ENCODE results near the gene KCNJ14. TPM values are rescaled to one million over a fixed set of nuclear protein-coding genes. Genes with fewer than 3 reads are reported as not detected.

KCNJ14 gene
- 1 to 10 TPM; 1.2 TPM for total RNA-seq

DNA sequence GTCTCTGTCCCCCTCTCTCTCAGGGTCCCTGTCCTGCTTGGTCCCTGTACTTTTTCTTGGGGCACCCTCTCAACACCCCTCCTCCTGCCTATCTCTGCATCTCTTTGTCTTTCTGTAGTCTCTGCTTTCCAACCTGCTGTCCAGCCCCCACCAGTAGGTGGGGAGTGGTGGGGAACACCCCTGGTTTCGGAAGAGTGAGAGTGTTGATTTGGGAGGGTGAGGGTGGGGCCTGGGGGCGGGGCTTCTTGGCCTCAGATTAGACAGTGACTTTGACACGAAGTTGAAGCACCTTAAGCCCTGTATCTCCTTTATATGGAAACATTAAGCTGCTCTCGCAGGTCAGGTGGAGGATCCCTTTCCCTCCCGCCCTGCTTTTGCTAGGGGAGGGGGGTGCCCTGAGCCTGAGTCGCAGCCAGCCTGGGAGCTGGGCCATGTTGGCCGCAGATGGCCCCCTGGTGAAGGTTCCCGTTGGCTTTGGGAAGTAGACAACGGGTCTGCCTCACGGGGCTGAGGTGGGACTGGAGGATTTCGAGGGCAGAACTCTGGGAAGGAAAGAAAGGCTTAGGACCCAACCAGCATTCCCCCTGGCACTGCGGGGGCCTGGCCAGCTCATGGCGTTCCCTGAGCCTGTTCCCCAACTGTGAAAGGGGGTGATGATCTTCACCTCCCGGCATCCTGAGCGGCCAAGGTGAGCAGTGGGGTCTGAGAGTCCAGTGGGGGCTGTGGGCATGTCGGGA lies at the start of gene KCNJ14:
Gene KCNJ14, plus strand, starts transcription at position 404 of the 737 bp plus-strand sequence. CDS start 6,151 bp downstream, outside the sequence.
- no peak for DNase-seq
- CTCF ChIA-PET = no interaction called here
- Mint-ChIP-seq H3K27me3 (no peaks in the 10 kb centered on the region), H3K9me3 (no peaks in the 10 kb centered on the region), H3K27ac (no peak within 1 kb of the TSS), H3K4me1 (ENCODE audit: low read depth) (peaks cover 7% of the 10 kb centered on the region), H3K4me3 (no peak within 1 kb of the TSS), H3K36me3 (peaks cover 21% of the 10 kb centered on the region)
- intact Hi-C loops (cut with micrococcal nuclease) = no loop called here
- POLR2A ChIA-PET = no interaction called here

DNA sequence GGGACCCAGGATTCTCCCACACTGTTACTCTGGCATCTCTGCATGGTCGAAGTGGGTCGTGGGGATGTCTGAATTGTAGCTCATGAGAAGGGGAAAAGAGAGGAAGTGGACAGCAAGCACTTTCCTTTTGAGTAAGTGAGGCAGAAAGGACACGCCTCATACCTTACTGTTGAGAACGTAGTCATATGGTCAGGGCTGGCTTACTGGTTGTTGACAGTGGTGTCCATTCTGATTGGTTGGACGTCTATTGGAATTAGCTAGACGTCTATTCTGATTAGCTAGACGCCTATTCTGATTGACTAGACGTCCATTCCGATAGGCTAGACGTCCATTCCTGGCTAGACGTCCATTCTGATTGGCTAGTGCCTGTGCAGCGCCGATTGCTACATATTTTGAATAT lies 49.5 kb upstream of the KCNJ14 start:
- Mint-ChIP-seq H3K9me3 (peaks cover 2% of the 10 kb centered on the region), H3K36me3 (no peaks in the 10 kb centered on the region), H3K27ac (no peak overlapping the region), H3K27me3 (peaks cover 5% of the 10 kb centered on the region), H3K4me3 (no peak overlapping the region), H3K4me1 (ENCODE audit: low read depth) (no peaks in the 10 kb centered on the region)
- intact Hi-C loops (cut with micrococcal nuclease) = no loop called here
- DNase-seq = no peak
- CTCF ChIA-PET = no interaction called here
- POLR2A ChIA-PET = no interaction called here

DNA sequence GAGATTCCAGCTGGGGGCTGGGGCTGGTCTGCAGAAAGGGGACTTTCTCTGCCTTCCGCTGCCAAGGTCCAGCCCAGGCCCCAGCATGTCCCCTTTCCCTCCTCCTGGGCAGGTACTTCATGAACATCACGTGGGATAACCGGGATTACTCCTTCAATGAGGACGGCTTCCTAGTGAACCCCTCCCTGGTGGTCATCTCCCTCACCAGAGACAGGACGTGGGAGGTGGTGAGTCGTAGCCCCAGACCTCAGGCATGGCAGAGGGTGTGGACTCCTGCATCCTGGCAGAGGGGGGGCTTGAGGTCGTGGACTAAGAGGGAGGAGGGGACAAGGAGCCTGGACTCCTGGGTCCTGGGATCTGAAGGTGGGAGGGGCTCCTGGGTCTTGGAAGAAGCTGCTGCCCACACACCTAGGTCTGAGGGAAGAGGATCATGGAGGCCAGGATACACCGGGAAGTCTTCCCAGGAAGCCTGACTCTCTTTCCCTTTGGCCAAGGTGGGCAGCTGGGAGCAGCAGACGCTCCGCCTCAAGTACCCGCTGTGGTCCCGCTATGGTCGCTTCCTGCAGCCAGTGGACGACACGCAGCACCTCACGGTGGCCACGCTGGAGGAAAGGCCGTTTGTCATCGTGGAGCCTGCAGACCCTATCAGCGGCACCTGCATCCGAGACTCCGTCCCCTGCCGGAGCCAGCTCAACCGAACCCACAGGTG lies 41.3 kb upstream of the KCNJ14 start:
- ChIA-PET POLR2A (interaction anchor here (0.7 to 1.0 kb wide), 2 partner anchors 32 to 50 kb away, joined by 4 read pairs; partner anchors contain the start of genes GRWD1, SYNGR4 and TMEM143), CTCF (interaction anchor here (0.8 to 2.3 kb wide), 3 partner anchors 13 to 170 kb away, joined by 3 to 15 read pairs (median 3); partner anchors contain the start of gene KDELR1)
- H3K27ac Mint-ChIP-seq = no peak overlapping the region
- H3K9me3 Mint-ChIP-seq = no peaks in the 10 kb centered on the region
- DNase-seq = no peak
- H3K36me3 Mint-ChIP-seq = no peaks in the 10 kb centered on the region
- no peak overlapping the region for H3K4me3 Mint-ChIP-seq
- H3K4me1 Mint-ChIP-seq (ENCODE audit: low read depth) = peaks cover 25% of the 10 kb centered on the region
- intact Hi-C loops (cut with micrococcal nuclease) = loop anchor here (2.0 kb wide), 1 partner anchor 15 kb away; no protein-coding TSS in a partner anchor
- peaks cover 9% of the 10 kb centered on the region for H3K27me3 Mint-ChIP-seq

DNA sequence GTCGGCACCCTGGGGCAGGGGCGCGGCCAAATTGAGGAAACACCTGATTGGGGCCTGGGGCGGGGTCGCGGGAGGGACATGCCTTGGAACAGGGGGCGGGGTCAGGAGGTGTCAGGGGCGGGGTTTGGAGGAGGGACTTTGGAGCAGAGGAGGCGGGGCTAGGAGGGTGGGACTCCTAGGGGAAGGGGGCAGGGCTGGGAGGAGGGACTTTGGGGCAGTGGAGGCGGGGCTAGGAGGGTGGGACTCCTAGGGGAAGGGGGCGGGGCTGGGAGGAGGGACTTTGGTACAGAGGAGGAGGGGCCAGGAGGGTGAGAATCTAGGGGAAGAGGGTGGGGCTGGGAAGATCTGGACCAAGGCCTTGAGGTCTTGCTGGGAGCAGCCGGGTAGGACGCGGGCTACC lies 40.0 kb upstream of the KCNJ14 start:
- peak; percentile 90 for DNase-seq
- POLR2A ChIA-PET = no interaction called here
- peaks cover 27% of the 10 kb centered on the region for H3K4me1 Mint-ChIP-seq (ENCODE audit: low read depth)

DNA sequence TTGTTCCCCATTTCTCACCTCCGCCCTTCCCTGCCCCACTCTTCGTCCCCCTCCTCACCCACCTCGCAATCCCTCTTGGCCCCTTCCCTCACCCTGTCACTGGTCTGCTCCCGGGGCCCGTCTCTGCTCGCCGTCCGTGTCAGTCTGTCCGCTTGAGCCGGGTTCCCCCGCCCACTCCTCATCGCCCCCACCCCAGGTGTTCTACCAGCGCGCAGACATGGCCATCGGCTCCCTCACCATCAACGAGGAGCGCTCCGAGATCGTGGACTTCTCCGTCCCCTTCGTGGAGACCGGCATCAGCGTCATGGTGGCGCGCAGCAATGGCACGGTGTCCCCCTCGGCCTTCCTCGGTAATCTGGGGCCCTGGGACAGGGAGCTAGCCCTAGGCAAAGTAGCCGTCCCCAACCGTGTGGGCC lies 39.6 kb upstream of the KCNJ14 start:
- ChIA-PET CTCF (no interaction called here), POLR2A (no interaction called here)
- Mint-ChIP-seq H3K27ac (no peak overlapping the region), H3K27me3 (peaks cover 9% of the 10 kb centered on the region), H3K36me3 (no peaks in the 10 kb centered on the region), H3K4me1 (ENCODE audit: low read depth) (peaks cover 27% of the 10 kb centered on the region), H3K4me3 (no peak overlapping the region), H3K9me3 (no peaks in the 10 kb centered on the region)
- intact Hi-C loops (cut with micrococcal nuclease) = loop anchor here (1.0 to 5.0 kb wide), 4 partner anchors 17 to 84 kb away; partner anchors contain the start of gene TMEM143
- no peak for DNase-seq

More for the DNA sequence above, 40.0 kb upstream of the KCNJ14 start:
- Mint-ChIP-seq H3K36me3 (no peaks in the 10 kb centered on the region), H3K27ac (no peak overlapping the region), H3K9me3 (no peaks in the 10 kb centered on the region), H3K4me3 (no peak overlapping the region), H3K27me3 (peaks cover 9% of the 10 kb centered on the region)
- intact Hi-C loops (cut with micrococcal nuclease) = loop anchor here (1.0 to 5.0 kb wide), 4 partner anchors 17 to 83 kb away; partner anchors contain the start of gene TMEM143
- CTCF ChIA-PET = interaction anchor here (2.3 kb wide), 1 partner anchor 24 kb away, joined by 15 read pairs; the partner anchor contains the start of gene KDELR1

DNA sequence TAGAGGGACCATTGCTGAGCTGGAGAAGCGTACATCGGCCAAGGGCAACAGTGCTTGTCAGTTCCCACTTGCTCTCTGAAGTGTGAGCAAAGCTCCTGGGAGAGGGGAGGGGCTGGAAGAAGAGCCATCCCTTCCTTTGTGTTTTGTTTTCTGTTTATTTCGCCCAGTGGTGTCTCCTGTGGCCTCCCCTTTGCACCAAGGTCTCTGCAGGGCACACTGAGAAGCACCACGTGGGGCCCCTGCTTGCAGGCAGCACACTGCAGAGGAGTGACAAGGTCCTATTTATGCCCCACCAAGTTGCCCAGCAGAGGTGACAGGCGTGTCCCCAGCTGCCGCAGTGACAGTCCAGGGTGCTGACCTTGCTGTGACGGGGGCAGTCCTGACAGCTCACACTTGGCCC lies 38.0 kb upstream of the KCNJ14 start:
- Mint-ChIP-seq H3K27ac (no peak overlapping the region), H3K27me3 (peaks cover 9% of the 10 kb centered on the region), H3K4me3 (no peak overlapping the region), H3K9me3 (no peaks in the 10 kb centered on the region), H3K36me3 (no peaks in the 10 kb centered on the region), H3K4me1 (ENCODE audit: low read depth) (peaks cover 27% of the 10 kb centered on the region)
- CTCF ChIA-PET = interaction anchor here (1.5 to 2.0 kb wide), 2 partner anchors 26 to 28 kb away, joined by 3 to 6 read pairs; partner anchors contain the start of gene KDELR1
- intact Hi-C loops (cut with micrococcal nuclease) = loop anchor here (5.0 kb wide), 2 partner anchors 75 to 85 kb away; no protein-coding TSS in a partner anchor
- POLR2A ChIA-PET = no interaction called here
- no peak for DNase-seq

DNA sequence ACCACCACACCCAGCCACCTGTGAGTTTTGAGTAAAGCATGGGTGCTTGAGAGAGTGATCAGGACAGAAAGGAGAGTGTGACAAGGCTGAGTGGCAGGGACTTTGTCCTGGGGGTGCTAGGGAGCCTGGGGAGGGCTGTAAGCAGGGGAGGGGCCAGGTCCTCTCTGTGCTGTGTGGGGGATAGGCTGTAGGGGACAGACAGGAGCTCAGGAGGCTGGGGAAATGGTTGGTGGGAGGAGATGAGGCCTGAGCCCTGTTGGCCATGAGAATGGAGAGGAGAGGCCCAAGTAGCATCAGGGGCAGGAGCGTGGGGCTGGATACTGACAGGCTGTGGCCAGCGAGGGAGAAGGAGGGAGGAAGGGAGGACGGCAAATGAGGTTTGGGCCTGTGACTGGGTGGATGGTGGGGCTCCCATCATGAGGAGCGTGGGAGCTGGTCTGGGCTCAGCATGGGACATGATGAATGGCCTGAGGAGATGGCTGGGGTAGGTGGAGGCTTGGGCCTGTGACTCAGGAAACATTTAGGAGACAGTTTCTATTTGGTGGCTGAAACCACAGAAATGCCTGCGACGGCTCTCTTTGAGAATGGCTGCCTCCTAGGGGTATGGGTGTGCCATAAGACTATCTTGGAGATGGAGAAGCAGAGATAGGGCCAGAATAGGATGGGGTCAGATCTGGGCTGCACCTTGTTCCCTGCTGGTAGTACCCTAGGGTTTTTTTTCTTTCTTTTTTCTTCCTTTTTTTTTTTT lies 36.9 kb upstream of the KCNJ14 start:
- Mint-ChIP-seq H3K27me3 (peaks cover 9% of the 10 kb centered on the region), H3K4me3 (peak overlapping the region; percentile 67), H3K27ac (peak overlapping the region; percentile 19), H3K36me3 (no peaks in the 10 kb centered on the region), H3K4me1 (ENCODE audit: low read depth) (peaks cover 27% of the 10 kb centered on the region), H3K9me3 (no peaks in the 10 kb centered on the region)
- intact Hi-C loops (cut with micrococcal nuclease) = loop anchor here (2.0 to 5.0 kb wide), 3 partner anchors 50 to 86 kb away; partner anchors contain the start of gene CYTH2
- ChIA-PET CTCF (interaction anchor here (1.5 to 2.0 kb wide), 2 partner anchors 27 kb away, joined by 3 to 6 read pairs; partner anchors contain the start of gene KDELR1), POLR2A (no interaction called here)
- peak; percentile 52 for DNase-seq

DNA sequence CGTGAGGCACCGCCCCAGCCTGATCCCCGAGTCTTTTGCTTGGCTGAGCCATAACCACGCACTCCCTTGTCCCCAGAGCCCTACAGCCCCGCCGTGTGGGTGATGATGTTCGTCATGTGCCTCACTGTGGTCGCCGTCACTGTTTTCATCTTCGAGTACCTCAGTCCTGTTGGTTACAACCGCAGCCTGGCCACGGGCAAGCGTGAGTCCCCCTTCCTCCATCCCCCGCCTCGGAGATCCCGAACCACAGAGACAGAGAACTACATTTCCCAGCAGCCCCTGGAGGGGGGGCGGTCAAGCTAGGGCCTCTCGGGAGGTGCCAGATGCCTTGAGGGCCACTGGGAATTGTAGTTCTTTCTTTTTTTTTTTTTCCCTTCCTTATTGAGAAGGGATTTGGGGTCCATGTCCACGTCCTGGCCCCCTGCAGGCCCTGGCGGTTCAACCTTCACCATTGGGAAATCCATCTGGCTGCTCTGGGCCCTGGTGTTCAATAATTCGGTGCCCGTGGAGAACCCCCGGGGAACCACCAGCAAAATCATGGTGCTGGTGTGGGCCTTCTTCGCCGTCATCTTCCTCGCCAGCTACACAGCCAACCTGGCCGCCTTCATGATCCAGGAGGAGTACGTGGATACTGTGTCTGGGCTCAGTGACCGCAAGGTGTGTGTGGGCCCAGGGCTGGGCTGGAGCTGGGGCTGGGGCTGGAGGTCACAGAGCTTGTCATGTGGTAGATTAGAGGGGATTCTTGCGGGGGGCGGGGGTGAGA lies 36.0 kb upstream of the KCNJ14 start:
- Mint-ChIP-seq H3K27ac (peak overlapping the region; percentile 19), H3K36me3 (no peaks in the 10 kb centered on the region), H3K4me3 (peak overlapping the region; percentile 67), H3K9me3 (no peaks in the 10 kb centered on the region), H3K27me3 (peaks cover 9% of the 10 kb centered on the region), H3K4me1 (ENCODE audit: low read depth) (peaks cover 27% of the 10 kb centered on the region)
- ChIA-PET CTCF (interaction anchor here (0.7 to 0.8 kb wide), 2 partner anchors 28 to 29 kb away, joined by 3 read pairs; partner anchors contain the start of gene KDELR1), POLR2A (no interaction called here)
- intact Hi-C loops (cut with micrococcal nuclease) = loop anchor here (2.0 to 5.0 kb wide), 3 partner anchors 49 to 87 kb away; partner anchors contain the start of gene CYTH2
- DNase-seq = peak; percentile 87

DNA sequence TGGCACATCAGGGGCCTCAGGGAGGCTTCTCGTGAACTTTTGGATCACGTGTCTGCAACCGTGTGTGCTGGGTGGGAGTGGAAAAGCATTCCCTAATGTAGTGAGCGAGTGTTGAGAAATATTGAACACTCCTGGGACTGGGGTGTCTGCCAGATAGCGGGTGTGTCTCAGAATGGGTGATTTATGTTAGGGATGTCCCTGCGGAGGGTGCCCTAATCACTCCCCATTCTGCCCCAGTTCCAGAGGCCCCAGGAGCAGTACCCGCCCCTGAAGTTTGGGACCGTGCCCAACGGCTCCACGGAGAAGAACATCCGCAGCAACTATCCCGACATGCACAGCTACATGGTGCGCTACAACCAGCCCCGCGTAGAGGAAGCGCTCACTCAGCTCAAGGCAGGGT lies 33.8 kb upstream of the KCNJ14 start:
- Mint-ChIP-seq H3K4me1 (ENCODE audit: low read depth) (peaks cover 18% of the 10 kb centered on the region), H3K36me3 (no peaks in the 10 kb centered on the region), H3K9me3 (no peaks in the 10 kb centered on the region), H3K4me3 (no peak overlapping the region), H3K27ac (no peak overlapping the region), H3K27me3 (peaks cover 3% of the 10 kb centered on the region)
- ChIA-PET POLR2A (no interaction called here), CTCF (interaction anchor here (0.6 kb wide), 1 partner anchor 161 kb away, joined by 4 read pairs; no protein-coding TSS in a partner anchor)
- no peak for DNase-seq
- intact Hi-C loops (cut with micrococcal nuclease) = no loop called here

DNA sequence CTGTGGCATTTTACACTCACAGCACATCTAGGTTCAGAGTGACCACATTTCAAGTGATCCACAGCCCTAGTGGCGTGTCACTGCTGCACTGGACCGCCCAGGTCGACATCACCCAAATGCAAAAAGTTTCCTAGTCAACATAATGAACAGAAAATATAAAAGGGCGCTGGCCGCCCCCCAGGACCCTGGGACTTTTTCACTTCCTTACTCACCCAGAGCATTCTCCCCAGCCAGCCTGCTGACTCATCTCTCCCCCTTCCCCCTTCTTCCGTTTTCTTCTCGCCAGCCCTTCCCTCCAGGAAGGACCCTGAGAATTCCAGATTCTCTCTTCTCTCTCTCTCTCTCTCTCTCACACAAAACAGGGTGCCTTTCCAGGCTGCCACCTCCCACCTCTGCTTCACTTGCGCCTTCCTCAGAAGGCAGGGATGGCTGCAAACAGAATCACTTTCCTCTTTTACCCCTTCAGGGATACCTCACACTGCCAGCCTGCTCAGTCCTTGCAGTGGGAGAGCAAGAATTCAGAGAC lies 30.6 kb upstream of the KCNJ14 start:
- H3K4me1 Mint-ChIP-seq (ENCODE audit: low read depth) = peaks cover 6% of the 10 kb centered on the region
- DNase-seq = no peak
- intact Hi-C loops (cut with micrococcal nuclease) = no loop called here
- H3K4me3 Mint-ChIP-seq = no peak overlapping the region
- ChIA-PET CTCF (no interaction called here), POLR2A (no interaction called here)
- no peaks in the 10 kb centered on the region for H3K27me3 Mint-ChIP-seq
- no peaks in the 10 kb centered on the region for H3K9me3 Mint-ChIP-seq
- H3K36me3 Mint-ChIP-seq = no peaks in the 10 kb centered on the region
- H3K27ac Mint-ChIP-seq = no peak overlapping the region

DNA sequence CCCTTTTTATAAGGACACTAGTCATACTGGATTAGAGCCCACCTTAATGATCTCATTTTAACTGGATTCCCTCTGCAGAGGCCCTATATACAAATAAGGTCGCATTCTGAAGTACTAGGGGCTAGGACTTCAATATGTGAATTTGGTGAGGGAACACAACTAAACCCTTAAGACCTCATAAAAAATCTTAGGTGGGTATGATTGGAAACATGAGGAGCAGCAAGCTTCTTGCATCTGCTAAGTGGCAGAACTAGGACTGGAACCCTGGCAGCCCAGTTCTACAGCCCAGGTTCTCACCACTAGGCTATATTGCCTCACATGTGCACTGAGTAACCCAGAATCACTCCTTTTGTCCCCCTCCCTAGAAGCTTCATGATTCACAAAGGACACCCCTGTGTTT lies 26.7 kb upstream of the KCNJ14 start:
- no peak for DNase-seq
- Mint-ChIP-seq H3K27ac (no peak overlapping the region), H3K36me3 (no peaks in the 10 kb centered on the region), H3K9me3 (no peaks in the 10 kb centered on the region), H3K4me1 (ENCODE audit: low read depth) (peaks cover 6% of the 10 kb centered on the region), H3K27me3 (no peaks in the 10 kb centered on the region), H3K4me3 (no peak overlapping the region)
- CTCF ChIA-PET = no interaction called here
- POLR2A ChIA-PET = no interaction called here
- intact Hi-C loops (cut with micrococcal nuclease) = no loop called here

Data from activated CD4-positive, alpha-beta memory T cell treated with anti-CD3 and anti-CD28 coated beads for 36 hours (primary cell).